ENCODE measurements around the gene SZT2. TPM values are rescaled to one million over a fixed set of nuclear protein-coding genes. Genes with fewer than 3 reads are reported as not detected.
"Not testable (repeated sequence)": the region's sequence is repeated elsewhere in the genome, so short reads cannot be mapped to it uniquely, and the experiment has no call there.

Gene SZT2
- total RNA-seq, 3 donors from 2014 or later, result 29.1 to 49.2 (median 44.3) TPM

DNA sequence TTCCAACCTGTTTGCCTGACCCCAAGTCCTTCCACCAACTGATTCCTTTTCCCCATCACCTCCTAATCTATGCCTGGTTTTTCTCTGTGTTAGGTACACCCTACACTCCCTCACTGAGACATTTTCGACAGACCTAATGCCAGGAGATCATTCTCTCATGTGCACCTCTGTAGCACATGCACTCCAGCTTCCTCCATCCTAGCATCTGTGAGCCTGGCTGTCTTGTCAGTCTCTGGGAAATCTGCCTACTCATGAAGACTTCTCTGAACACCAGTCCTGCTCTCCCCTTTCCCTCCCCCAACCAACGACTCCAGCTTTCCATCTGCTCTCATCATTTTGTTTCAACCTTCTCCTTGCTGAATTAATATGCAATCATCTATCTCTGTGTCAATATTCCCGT is 1.1 kb upstream of the SZT2 start:
- intact Hi-C loops (cut with DNase I; ENCODE audit: low total_unique reads), result no loop called here
- Histone ChIP-seq H3K27me3 (no peaks in the 10 kb centered on the region), H3K4me3 (peak overlapping the region; percentile 78 to 88 (median 86)), H3K4me1 (peaks cover 10 to 17% of the 10 kb centered on the region in 2 donors), H3K36me3 (peaks cover 19% of the 10 kb centered on the region), H3K27ac (peak overlapping the region; percentile 87 to 89), H3K9me3 (no peaks in the 10 kb centered on the region)
- TF ChIP-seq POLR2A (IDR thresholded peaks at IDR 0.05) (no peak), POLR2AphosphoS5 (IDR thresholded peaks at IDR 0.05) (no peak)
- TF ChIP-seq, protein P1, sequence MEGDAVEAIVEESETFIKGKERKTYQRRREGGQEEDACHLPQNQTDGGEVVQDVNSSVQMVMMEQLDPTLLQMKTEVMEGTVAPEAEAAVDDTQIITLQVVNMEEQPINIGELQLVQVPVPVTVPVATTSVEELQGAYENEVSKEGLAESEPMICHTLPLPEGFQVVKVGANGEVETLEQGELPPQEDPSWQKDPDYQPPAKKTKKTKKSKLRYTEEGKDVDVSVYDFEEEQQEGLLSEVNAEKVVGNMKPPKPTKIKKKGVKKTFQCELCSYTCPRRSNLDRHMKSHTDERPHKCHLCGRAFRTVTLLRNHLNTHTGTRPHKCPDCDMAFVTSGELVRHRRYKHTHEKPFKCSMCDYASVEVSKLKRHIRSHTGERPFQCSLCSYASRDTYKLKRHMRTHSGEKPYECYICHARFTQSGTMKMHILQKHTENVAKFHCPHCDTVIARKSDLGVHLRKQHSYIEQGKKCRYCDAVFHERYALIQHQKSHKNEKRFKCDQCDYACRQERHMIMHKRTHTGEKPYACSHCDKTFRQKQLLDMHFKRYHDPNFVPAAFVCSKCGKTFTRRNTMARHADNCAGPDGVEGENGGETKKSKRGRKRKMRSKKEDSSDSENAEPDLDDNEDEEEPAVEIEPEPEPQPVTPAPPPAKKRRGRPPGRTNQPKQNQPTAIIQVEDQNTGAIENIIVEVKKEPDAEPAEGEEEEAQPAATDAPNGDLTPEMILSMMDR (IDR thresholded peaks at IDR 0.05), result no peak
- DNase-seq (ENCODE audit: low spot score in 2 of 2), result no peak

DNA sequence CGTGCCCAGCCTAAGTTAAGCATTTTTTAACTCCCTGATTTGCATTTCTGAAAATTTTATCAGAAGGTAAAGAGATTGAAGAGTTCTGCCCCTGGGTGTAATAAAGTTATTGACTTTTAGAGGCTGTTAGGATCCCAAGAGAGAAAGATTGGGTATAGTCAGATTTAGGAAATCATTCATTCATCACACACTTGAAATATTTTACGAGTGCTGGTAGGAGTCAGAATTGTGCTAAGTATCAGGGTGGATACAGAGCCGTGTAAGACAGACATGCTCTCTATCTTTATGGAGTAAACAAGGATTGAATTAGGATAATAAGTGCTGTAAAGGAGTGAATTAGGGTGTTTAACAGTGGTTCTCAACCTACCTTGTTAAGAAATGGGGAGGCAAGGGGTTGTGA is 3.0 kb downstream of the SZT2 start:
- peaks cover 10 to 17% of the 10 kb centered on the region in 2 donors for H3K4me1 ChIP-seq
- no peak for TF ChIP-seq POLR2A (IDR thresholded peaks at IDR 0.05)
- TF ChIP-seq, protein P1 (IDR thresholded peaks at IDR 0.05), result no peak
- no peak for TF ChIP-seq POLR2AphosphoS5 (IDR thresholded peaks at IDR 0.05)
- H3K27ac ChIP-seq, result no peak overlapping the region
- H3K27me3 ChIP-seq, result no peaks in the 10 kb centered on the region
- no peaks in the 10 kb centered on the region for H3K9me3 ChIP-seq
- H3K36me3 ChIP-seq, result no peaks in the 10 kb centered on the region
- no peak for DNase-seq (ENCODE audit: low spot score in 2 of 2)
- intact Hi-C loops (cut with DNase I; ENCODE audit: low total_unique reads), result no loop called here
- no peak overlapping the region for H3K4me3 ChIP-seq

DNA sequence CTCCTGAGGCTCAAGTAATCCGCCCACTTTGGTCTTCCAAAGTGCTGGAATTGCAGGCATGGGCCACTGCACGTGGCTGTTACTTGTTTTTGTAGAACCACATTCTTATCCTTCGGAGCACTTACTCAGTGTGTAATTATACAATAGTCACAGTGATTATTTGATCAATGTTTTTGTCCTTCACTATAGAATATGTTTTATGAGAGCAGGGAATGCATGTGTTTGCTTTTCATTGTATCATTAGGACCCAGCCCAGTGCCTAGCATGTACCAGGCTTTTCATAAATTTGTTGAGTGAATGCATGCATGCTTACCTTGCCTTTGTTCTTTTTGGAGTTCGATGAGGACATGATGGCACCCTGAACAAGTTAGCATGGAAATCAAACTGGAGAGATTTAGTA is 5.8 kb downstream of the SZT2 start:
- Histone ChIP-seq H3K27ac (no peak overlapping the region), H3K27me3 (no peaks in the 10 kb centered on the region), H3K4me3 (no peak overlapping the region), H3K4me1 (peaks cover 6 to 7% of the 10 kb centered on the region in 2 donors), H3K36me3 (no peaks in the 10 kb centered on the region), H3K9me3 (no peaks in the 10 kb centered on the region)
- intact Hi-C loops (cut with DNase I; ENCODE audit: low total_unique reads), result no loop called here
- DNase-seq (ENCODE audit: low spot score in 2 of 2), result no peak
- TF ChIP-seq POLR2AphosphoS5 (IDR thresholded peaks at IDR 0.05), result no peak
- TF ChIP-seq, protein P1 (IDR thresholded peaks at IDR 0.05), result no peak
- no peak for TF ChIP-seq POLR2A (IDR thresholded peaks at IDR 0.05)

DNA sequence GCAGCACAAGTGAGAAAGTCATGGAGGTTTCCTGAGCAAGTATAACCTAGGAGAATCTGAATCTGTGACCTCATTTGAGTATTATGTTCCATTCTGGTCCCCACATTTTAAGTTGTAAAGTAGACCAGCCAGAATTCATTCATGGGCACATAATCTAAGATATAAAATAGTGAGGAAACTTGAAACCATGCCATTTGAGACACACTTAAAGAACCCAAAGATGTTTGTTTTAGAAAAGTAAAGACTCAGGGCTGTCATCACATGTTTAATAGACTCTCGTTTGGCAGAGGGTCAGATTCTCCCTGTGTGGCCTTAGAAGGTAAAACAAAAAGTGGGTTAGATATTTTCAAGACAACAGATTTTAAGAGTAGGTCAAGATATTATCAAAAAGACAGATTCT is 6.4 kb downstream of the SZT2 start:
- Histone ChIP-seq H3K9me3 (no peaks in the 10 kb centered on the region), H3K27me3 (no peaks in the 10 kb centered on the region), H3K27ac (no peak overlapping the region), H3K36me3 (no peaks in the 10 kb centered on the region), H3K4me3 (no peak overlapping the region), H3K4me1 (peaks cover under 1 to 1% of the 10 kb centered on the region in 2 donors)
- no peak for DNase-seq (ENCODE audit: low spot score in 2 of 2)
- no peak for TF ChIP-seq POLR2AphosphoS5 (IDR thresholded peaks at IDR 0.05)
- TF ChIP-seq POLR2A (IDR thresholded peaks at IDR 0.05), result no peak
- TF ChIP-seq, protein P1 (IDR thresholded peaks at IDR 0.05), result no peak
- intact Hi-C loops (cut with DNase I; ENCODE audit: low total_unique reads), result no loop called here

DNA sequence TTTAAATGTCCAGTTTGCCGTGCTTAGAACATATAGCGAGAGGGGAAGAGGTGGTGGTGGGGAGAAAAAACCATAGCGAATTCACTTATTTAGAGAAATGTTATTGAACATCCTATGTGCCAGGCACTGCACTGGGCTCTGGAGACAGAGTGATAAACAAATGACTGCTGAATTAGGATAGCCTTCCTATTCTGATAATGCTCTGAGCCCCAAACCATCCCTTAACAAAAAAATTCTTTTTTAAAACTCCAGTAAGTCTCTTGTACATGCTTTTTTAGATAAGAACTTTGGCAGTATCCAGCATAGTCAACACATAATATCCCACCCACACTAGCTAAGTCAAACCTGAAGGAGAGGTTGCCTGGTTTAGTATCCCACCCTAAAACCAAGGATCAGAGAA is 8.5 kb downstream of the SZT2 start:
- DNase-seq (ENCODE audit: low spot score in 2 of 2), result no peak
- no peaks in the 10 kb centered on the region for H3K4me1 ChIP-seq
- no peaks in the 10 kb centered on the region for H3K36me3 ChIP-seq
- H3K9me3 ChIP-seq, result no peaks in the 10 kb centered on the region
- TF ChIP-seq, protein P1 (IDR thresholded peaks at IDR 0.05), result no peak
- TF ChIP-seq POLR2AphosphoS5 (IDR thresholded peaks at IDR 0.05), result no peak
- TF ChIP-seq POLR2A (IDR thresholded peaks at IDR 0.05), result no peak
- H3K27ac ChIP-seq, result no peak overlapping the region
- H3K27me3 ChIP-seq, result no peaks in the 10 kb centered on the region
- H3K4me3 ChIP-seq, result no peak overlapping the region
- intact Hi-C loops (cut with DNase I; ENCODE audit: low total_unique reads), result no loop called here

DNA sequence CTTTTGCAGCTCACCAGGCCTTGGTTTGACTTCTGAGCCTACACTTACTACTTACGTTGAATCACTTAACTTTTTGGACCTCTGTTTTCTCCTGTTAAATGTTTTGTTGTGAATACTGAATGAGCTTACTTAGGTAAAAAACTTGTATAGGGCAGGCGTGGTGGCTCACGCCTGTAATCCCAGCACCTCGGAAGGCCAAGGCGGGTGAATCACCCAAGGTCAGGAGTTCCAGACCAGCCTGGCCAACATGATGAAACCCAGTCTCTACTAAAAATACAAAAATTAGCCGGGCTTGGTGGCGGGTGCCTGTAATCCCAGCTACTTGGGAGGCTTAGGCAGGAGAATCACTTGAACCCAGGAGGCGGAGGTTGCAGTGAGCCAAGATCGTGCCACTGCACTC is 10.7 kb downstream of the SZT2 start:
- intact Hi-C loops (cut with DNase I; ENCODE audit: low total_unique reads); H3K36me3 ChIP-seq; H3K27ac ChIP-seq; DNase-seq (ENCODE audit: low spot score in 2 of 2); H3K9me3 ChIP-seq; H3K4me1 ChIP-seq; H3K4me3 ChIP-seq; H3K27me3 ChIP-seq: not testable (repeated sequence)

All from breast epithelium (tissue), 4 donors.